GM12892 (cell line): Measurements from ENCODE around the gene ITGA7.

Source experiments
- POLR2A ChIP-seq: IDR thresholded peaks from 2 replicates; pipeline ENCODE4 v1.6.1; 2011; ENCODE audit warnings: low read depth, low read length, control low read depth
- TAF1 ChIP-seq: IDR thresholded peaks from 2 replicates; pipeline ENCODE4 v1.6.1; 2011; ENCODE audit warnings: low read depth, mild to moderate bottlenecking, control low read depth, low read length, borderline replicate concordance

GRCh38 chr12:55708695-55709233 is 1.1 kb upstream of the ITGA7 start:
- no peak for TF ChIP-seq TAF1
- no peak for TF ChIP-seq POLR2A
